GM18858 (cell line): ENCODE data around the gene HOXC10.

Experiments
- ATAC-seq: cut with Tn5 transposase; IDR thresholded peaks from one replicate; pipeline ENCODE4 v1.9.1; 2021; ENCODE audit not compliant: unreplicated experiment

Gene HOXC10

DNA sequence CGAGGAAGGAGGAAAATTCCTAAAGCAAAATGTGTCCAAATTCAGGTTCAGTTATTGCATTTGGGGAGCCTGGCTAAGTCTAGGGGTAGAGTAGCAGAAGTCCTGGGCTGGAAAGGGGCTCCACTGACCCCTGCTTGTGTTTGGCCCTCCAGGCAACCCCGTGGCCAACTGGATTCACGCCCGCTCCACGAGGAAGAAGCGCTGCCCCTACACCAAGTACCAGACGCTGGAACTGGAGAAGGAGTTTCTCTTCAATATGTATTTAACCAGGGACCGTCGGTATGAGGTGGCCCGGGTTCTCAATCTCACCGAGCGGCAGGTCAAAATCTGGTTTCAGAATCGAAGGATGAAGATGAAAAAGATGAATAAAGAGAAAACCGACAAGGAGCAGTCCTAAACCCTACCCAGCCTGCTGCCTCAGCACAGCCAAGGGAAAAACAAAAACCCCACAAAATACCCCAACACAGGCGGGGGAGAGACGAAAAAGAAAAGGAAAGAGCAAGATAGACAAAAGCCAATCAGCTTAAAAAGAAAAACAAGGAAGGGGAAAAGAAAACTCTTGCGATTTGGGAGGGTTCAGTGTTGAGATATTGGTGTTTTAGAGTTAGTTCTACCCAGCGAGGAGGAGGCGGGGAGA, 17.4 kb downstream of the HOXC10 start:
- no peak for ATAC-seq

DNA sequence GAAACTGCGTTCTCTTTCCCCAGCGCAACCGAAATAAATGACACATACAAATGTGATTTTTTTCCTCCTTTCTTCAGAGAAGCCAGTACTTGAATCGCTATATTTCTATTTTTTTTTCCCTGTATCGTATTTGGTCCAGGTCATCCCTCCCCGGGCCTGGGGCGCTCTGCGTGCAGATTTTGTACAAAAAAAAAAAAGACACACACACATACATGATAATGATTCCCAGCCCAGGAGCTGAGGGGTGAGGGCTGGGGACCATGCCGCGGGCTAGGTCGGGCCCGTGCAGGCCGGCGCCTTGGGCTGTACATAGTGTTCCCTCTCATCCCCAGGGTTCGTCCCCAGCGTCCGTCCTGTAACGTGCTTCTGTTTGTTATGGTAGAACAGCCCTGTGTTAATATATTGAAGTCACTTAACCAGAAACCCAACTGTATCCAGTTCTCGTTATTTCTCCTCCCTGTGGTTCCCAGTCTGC, 18.0 kb downstream of the HOXC10 start:
- no peak for ATAC-seq

DNA sequence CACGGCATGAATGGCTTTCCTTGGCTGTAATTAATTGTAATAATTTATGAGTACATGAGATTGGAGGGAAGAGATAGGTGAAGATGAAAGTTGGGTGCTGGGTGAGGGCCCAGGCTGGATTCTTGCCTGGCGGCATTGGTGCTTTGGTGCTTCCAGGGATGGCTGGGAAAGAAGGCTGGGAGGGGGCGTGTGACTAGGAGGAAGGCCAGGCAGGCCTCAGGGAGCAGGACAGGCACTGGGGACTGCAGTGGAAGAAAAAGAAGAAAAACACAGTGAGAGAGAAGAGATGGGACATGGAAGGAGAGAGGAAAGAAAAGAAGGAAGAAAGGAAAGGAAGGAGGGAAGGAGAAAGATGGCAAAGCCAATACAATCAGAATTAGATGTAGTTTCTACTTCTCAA, 18.7 kb downstream of the HOXC10 start:
- no peak for ATAC-seq

DNA sequence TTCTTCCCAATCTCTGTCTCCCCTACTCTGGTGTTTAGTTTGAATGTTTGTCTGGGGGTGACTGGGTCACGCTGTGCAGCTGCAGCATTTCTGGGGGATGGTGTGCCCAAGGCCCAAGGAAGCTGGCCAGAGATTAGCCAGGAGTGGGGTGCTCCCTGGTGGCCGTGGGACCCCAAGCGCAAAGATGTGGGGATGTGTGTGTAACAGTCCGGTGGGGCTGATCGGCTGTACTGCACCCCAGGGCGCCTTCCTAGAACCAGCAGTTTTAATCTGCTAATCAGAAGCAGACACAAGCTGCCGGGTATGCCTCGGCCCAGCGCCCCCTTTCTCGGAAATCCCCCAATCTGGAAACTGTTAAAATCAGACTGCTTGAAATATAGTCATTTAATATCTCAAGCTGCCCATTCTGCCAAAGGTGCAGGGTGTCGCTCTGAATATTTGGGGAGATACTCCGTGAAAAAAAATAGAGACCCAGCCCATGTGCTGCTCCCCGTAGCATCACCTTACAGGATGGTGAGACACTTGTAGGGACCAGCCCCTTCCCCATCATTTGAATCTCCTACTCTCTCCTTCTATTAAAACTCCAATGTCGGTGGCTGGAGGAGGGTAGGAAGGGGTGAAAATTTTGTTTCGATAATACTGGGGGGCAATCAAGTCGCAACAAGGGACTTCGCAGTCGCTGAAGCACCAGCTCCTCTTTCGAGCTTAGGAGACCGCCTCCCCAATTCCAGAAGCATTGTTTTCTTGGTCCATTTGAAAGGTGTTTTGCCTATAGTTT, 19.3 kb downstream of the HOXC10 start:
- ATAC-seq = no peak

DNA sequence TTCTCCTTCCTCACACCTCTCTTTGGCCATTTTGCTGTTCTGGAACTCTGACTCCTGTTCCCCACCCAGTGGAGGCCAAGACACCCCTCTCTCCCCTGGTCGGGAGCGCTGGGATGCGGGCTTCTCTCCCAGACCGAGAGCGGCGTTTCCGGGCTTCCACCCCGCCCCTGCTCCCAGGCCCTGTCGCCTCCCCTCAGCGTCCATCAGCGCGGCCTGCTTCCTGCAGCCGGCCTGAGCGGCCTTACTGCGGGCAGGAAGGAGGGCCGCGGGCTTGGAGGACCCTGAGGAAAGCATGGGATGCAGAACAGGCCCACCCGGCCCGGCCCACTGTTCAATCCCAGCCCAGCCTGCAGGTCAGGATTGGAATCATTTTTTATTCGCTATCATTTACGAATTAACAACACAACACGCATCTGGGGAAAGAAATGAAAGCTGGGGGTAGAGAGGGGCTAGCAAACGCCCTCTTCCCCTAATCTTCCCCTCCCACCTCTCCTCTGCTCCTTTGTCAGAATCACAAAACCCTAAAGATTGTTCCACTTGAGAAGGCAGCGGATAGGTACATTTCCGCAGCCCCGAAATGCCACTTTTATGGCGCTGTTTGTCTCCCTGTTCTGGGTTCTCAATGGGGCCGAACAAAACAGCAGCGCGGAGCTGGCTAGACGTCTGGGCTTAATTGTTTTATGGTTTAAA, 20.0 kb downstream of the HOXC10 start:
- no peak for ATAC-seq

DNA sequence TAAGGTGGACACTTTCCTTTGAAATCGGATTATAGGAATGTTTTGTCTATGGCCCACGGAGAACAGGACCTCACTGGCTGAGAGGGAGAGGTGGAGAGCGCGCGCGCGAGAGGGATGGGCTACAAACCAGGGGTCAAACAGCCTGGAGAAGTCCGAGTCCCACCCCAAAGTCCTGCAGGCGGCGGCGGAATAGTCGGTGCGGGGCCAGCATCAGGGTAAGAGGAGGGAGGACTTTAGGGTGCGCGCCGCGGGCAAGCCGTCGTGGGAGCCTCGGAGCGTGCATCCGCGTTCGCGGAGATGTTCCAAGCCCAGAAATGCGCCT, 20.5 kb downstream of the HOXC10 start:
- ATAC-seq = no peak

DNA sequence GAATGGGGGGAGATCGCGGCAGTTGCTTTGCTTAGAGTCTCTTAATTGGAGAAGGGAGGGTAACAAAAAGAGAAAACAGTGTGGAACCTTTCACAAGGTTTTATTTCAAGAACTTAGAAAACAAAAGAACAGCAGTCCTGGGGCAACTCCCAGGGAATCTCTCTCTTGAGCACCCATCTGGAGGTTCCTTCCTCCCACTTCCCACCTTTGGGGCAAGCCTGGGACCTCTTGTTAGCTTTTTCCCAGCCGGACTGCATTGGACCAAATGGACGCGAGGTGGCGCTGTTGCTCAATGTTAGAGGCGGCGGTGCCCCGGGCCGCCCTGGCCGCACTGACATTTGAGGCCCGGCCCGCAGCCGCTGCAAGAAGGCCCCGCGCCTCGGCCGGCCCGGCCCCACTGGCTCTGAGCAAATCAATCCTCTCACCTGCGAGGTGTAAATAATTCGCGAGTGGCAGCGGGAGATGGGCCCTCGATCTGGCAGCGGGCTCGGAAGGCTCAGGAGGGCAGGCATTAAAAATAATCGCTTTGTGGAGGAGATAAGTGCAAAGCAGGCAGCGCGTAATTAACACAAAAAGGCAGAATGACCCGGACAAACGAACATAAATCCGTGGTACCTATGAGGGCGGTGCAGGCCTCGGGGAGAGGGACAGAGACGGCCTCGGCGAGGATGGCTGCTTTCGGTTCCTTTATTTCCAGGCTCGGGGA, 21.1 kb downstream of the HOXC10 start:
- no peak for ATAC-seq

DNA sequence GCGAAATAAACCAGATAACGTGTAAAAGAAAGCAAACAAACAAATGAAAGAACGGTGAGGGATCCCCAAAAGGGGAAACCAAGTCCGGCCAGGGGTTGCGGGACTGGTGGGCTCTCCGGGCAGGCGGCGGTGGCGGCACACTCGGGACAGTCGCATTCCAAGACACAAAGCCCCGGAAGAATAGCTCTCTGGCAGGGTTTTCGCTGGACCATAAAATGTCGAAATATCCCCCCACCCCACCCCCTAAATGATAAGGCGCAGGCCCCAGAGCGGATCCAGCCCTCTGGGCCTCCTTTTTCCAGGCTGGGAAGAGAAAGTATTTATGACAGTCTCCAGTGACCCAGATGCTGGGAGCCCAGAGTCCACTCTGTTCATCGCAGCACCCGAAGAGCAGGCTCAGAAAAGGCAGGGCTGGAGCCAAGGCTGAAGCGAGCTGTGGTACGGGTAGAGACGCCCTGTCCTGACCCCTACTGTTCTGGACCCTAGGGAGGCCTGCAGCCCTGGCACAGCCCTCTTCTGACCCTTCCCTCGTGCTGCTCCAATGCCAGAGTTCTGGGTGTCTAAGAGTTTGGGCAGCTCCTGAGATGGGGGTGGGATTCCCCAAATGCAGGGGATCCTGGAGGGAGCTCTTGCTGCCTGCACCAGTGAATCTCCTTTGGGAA, 21.7 kb downstream of the HOXC10 start:
- ATAC-seq = no peak

DNA sequence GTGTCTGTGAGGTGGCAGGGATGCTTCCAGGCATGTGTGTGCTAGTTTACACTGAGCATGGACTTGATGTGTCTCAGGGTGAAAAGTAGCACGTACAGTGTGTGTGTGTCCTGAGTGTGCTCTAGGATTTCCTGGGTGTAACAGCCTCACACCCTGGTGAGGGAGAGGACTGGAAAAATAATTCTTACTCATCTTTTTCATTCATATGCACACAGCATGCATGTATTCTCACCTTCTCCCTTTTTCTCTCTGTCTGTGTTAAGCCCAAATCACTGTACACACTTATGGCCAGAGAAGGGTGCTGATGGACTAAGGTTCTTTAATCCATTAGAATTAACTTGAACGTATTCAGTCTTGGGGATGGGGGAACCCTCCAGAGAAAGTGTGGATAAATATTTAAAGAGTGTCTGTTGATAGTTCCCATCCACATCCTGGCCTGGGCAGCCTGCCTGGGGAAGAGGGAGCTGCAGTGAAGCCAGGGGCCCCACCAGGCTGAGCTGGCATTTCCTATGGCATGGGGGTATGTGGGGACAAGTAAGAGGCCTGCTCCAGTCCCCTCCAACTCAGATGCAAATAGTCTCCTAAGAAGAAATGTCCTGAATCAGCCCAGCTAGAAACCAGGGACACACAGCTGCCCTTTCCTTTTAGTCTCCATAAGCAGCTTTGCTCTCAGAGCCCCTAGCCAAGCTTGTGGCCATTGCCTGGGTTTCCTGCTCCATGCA, 22.8 kb downstream of the HOXC10 start:
- no peak for ATAC-seq

DNA sequence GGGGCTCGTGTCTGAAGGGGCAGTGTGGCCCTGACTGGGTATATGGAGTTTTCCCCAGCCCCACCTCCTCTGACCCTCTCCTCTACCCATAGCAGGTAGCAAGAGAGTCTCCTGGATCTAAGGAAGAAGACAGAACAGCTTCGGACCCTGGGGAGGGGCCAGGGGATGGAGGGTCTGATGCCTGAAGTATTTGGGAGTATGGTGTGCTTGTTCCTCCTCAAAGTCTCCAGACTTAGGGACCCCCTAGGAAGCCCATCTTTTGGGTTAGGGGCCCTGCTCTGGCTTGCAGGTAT, 23.3 kb downstream of the HOXC10 start:
- ATAC-seq = no peak

DNA sequence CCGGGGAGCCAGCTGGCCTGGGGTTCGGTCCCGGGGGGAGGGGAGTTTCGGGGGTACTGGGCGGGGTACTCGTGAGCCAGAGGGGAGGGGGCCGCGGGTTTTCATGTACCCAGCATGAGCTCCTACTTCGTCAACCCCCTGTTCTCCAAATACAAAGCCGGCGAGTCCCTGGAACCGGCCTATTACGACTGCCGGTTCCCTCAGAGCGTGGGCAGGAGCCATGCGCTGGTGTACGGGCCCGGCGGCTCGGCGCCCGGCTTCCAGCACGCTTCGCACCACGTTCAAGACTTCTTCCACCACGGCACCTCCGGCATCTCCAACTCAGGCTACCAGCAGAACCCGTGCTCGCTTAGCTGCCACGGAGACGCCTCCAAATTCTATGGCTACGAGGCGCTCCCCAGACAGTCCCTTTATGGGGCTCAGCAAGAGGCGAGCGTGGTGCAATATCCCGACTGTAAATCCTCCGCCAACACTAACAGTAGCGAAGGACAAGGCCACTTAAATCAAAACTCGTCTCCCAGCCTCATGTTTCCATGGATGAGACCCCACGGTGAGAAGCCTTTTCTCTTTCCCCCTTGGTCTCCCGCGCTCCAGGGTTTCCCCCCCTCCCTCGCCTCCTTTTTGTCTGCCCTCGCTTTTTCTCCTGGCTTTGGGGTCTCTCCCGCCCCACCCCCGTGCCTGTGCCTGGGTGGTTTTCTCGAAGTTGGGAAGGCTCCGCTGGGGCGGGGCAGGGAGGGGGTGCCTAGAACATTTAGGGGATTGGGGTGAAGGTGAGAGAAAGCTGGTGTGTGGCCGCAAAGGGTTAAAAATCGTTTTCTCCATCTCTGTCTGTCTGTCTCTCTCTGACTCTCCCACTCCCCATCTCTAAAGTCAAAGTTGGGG, 24.5 kb downstream of the HOXC10 start:
- no peak for ATAC-seq

DNA sequence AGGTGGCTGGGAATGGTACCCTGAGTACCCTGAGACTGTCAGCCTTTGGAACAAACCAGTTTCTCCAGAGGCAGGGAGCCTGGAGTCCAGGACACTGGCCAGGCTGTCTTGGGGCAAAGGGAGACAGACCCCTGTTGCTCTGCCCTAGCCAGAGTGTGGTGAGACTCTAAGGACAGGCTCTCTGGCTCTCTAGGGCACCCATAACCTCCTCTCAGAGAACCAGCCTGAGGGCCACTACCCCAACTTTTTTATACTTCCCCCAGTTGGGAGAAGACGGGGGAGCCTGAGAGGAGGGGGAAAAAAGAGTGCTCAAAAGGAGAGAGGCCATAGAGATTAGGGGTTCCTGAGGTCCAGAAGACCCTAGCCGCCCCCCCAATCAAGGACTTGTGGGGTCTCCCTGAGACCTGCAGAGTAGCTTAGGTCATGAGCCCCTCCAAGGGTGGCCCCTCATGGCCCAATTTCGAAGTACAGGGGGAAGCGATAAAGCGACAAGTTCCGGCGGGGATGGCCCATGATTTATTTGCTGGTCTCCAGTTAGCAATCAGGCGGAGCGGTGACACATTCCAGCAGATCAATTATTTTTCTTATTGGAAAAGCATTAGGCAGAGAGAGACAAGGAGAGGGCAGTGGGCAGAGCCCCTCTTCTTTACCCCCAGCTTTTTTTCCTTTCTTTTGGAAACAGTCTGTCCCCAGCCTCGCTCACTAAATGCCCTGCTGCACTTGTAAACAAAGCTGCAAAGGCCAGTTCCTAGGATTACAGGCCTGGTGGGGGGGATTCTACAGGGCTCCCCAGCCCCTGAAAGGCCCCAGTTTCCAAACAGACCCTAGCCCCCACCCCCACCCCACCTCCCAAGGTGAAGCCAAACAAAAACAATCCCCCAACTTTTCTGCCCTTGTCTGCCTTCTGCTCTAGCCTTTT, 25.4 kb downstream of the HOXC10 start:
- ATAC-seq = no peak

DNA sequence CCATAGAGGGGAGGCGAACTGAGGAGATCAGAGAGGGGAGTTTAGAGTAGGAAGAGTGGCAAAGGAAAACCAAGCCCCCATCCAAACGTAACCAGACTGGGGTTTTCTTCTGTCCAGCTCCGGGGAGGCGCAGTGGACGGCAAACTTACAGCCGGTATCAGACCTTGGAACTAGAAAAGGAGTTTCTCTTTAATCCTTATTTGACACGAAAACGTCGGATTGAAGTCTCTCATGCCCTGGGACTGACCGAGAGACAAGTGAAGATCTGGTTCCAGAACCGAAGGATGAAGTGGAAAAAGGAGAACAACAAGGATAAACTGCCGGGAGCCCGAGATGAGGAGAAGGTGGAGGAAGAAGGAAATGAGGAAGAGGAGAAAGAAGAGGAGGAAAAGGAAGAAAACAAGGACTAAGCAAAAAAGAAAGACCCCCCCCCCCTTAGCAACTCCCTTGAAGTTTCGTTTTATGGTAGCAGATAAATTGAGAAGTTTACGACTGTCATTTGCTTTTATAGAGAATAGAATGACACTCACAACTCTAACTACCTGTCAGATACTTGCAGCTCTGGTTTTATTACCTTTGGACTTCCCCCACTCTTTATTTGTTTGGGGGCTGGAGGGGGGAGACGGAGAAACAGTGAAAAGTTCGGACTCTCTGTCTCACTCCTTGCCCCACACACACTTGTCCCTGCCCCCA, 26.2 kb downstream of the HOXC10 start:
- no peak for ATAC-seq

DNA sequence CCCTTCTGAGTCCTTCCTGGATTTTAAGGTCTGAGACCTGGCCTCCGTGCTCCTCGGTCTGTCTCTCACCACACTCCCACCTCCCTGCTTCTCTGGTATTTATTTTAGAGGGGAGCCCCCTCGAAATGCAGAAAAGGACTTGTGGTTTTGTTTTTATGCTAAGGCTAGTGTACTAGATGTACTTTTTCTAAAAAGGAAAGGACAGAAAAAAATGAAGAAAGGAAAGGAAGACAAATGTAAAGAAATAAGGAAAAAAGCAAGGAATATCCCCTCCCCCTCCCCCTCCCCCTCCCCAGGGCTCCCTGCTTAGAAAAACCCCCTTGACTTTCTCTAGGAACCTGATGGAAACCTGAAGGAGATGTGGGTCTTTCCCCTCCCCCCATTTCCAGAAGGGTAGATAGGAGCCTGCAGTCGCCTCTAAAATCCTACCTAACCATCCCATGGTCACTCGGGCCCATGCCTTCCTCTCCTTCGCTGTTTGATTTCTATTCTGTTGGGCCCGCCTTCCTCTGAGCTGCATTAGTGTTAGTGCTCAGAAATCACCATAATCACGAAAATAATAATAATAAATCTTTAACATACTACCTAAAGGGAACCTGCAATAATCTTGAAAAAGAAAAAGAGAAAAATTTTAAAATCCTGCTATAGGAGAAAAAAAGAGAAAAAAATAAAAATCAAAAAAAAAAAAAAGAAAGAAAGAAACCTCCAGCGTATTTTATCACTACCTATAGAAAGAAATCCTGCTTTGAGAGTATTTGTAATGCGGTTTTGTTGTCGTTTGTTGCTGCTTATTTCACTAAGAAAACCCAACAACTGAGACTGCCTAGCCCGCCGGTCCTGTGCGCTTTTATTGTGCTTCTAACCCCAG, 27.0 kb downstream of the HOXC10 start:
- no peak for ATAC-seq

DNA sequence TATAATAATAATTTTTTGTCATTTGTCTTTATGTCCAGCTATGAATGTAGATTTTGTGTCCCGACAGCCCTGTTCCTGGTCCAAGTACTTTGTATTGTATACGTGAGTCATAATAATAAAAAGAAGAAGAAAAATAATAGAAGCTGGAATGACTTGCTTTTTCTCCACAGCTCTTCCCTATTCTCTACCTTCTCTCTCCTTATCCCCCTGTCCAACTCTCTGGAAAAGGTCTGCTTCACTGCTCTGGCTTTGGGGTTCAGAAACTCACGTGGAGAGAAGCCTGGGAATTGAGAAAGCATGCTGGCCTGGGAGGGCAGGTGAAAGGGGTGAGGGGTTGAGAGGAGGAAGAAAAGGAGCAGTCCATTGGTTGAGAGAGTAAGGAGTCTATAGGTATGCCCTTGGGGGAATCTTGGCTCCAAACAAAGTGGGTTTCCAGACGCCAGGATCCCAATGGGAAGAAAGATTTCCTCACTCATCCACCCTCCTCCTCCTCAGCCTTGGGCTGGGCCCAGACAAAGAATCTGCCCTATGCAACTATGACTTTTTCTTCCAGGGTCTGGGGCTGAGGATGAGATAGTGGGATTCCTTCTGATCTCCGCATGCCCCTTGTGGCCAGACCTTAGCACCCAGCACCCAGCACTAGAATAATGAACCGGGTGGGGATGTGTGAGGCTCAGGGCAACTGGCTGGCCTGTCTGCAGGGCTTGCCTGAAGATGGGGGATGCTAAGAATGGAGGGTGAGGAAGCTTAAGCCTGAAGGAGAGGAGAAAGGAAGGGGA, 27.9 kb downstream of the HOXC10 start:
- no peak for ATAC-seq

DNA sequence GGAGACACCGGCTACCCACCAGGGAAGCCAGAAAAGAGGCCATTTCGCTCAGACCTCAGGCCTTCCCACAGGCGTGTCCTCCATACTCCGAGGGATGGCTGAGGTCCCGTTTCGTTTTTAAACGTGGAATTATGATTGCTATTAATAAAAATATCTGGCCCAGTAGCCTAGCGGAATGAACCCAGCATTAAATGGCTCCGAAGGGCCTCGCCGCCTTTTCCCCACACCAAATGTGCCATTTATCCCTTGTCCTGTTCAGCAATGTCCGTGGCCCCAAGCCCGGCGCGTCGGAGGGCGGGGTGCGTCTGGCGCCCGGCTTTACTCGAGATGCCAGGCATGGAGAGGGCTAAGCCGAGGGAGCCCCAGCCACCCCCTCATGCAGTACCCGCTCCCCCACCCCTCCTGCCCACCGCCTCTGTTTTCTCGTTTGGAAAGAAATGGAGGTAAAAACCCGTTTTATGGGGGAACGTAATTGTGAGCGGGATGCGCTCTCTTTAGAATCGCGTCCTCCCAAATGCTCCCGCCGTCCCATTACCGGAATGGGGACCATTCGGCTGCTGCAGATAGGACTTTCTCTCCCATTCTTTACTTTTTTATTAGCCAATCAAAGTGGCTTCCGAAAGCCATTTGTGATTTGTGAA, 29.6 kb downstream of the HOXC10 start:
- no peak for ATAC-seq
